Neural cell (in vitro differentiated cells): ENCODE data around the gene GTPBP1. TPM values are rescaled to one million over a fixed set of nuclear protein-coding genes. Genes with fewer than 3 reads are reported as not detected.

Source experiments
- H2AFZ ChIP-seq: fragments of 200-600, 300-800 bp; sonication (generic), shearing (Covaris generic); 2 replicates; pipeline ENCODE4 v1.6.0; 2014; ENCODE audit warnings: low read depth, mild to moderate bottlenecking, antibody characterized with exemption, low read length, moderate library complexity
- H3F3A ChIP-seq: fragments of 200-600 bp; shearing (Covaris generic); 2 replicates; pipeline ENCODE4 v1.6.1; 2016; ENCODE audit warnings: mild to moderate bottlenecking, moderate library complexity, mixed read lengths, antibody characterized with exemption, low read length; ENCODE audit not compliant: insufficient read depth, poor library complexity, severe bottlenecking
- H3K27ac ChIP-seq: fragments of 200-600, 300-800 bp; sonication (generic), shearing (Covaris generic); 2 replicates; pipeline ENCODE4 v1.5.1; 2014; ENCODE audit warnings: mild to moderate bottlenecking, low read length, moderate library complexity
- H3K27me3 ChIP-seq: fragments of 300-800, 200-600 bp; sonication (generic), shearing (Covaris generic); 2 replicates; pipeline ENCODE4 v1.6.0; 2014; ENCODE audit warnings: mild to moderate bottlenecking, low read depth, low read length, moderate library complexity; ENCODE audit not compliant: insufficient read depth
- H3K36me3 ChIP-seq: fragments of 300-800, 200-600 bp; sonication (generic), shearing (Covaris generic); 2 replicates; pipeline ENCODE4 v1.5.1; 2014; ENCODE audit warnings: mild to moderate bottlenecking, antibody characterized with exemption, low read length, moderate library complexity; ENCODE audit not compliant: insufficient read depth
- H3K4me2 ChIP-seq: fragments of 300-800, 200-600 bp; sonication (generic), shearing (Covaris generic); 2 replicates; pipeline ENCODE4 v1.6.0; 2014; ENCODE audit warnings: mild to moderate bottlenecking, low read length
- H3K4me3 ChIP-seq: fragments of 300-800, 200-600 bp; sonication (generic), shearing (Covaris generic); 2 replicates; pipeline ENCODE4 v1.5.1; 2014; ENCODE audit warnings: mild to moderate bottlenecking, low read length, moderate library complexity
- H3K79me2 ChIP-seq: fragments of 200-600 bp; shearing (Covaris generic); replicated peaks from 2 replicates; pipeline ENCODE4 v1.6.0; 2014; ENCODE audit warnings: mild to moderate bottlenecking, low read length, moderate library complexity; ENCODE audit not compliant: insufficient read depth
- H3K9ac ChIP-seq: fragments of 300-800, 200-600 bp; sonication (generic), shearing (Covaris generic); 2 replicates; pipeline ENCODE4 v1.6.1; 2016; ENCODE audit warnings: mild to moderate bottlenecking, low read length, mixed read lengths
- H3K9me2 ChIP-seq: fragments of 200-600 bp; shearing (Covaris generic); 2 replicates; pipeline ENCODE4 v1.6.1; 2016; ENCODE audit warnings: mild to moderate bottlenecking, low read length, mixed read lengths; ENCODE audit not compliant: insufficient read depth
- H3K9me3 ChIP-seq: fragments of 200-600, 300-800 bp; sonication (generic), shearing (Covaris generic); 2 replicates; pipeline ENCODE4 v1.6.1; 2016; ENCODE audit warnings: mild to moderate bottlenecking, mixed run types, low read length, moderate library complexity, mixed read lengths
- H4K20me1 ChIP-seq: fragments of 200-600 bp; shearing (Covaris generic); 2 replicates; pipeline ENCODE4 v1.6.1; 2016; ENCODE audit warnings: mild to moderate bottlenecking, mixed run types; ENCODE audit not compliant: insufficient read depth
- CTCF ChIP-seq: fragments of 450-650 bp; IDR thresholded peaks from 2 replicates; pipeline ENCODE4 v1.5.1; 2014; ENCODE audit warnings: antibody characterized with exemption, mild to moderate bottlenecking, moderate library complexity; ENCODE audit not compliant: poor library complexity, severe bottlenecking
- EP300 ChIP-seq: fragments of 450-650 bp; conservative IDR thresholded peaks from 2 replicates; pipeline ENCODE4 v1.6.1; 2014; ENCODE audit warnings: antibody characterized with exemption, mild to moderate bottlenecking, moderate library complexity; ENCODE audit not compliant: poor library complexity, severe bottlenecking
- EZH2 ChIP-seq: fragments of 200-600, 300-800 bp; shearing (Covaris generic), sonication (generic); IDR thresholded peaks from 2 replicates; pipeline ENCODE4 v1.6.1; 2014; ENCODE audit warnings: antibody characterized with exemption, low read length, borderline replicate concordance, mild to moderate bottlenecking; ENCODE audit not compliant: insufficient read depth, poor library complexity, severe bottlenecking
- MXI1 ChIP-seq: fragments of 450-650 bp; conservative IDR thresholded peaks from 2 replicates; pipeline ENCODE4 v1.6.1; 2014; ENCODE audit warnings: antibody characterized with exemption, mild to moderate bottlenecking; ENCODE audit not compliant: poor library complexity, severe bottlenecking
- POLR2AphosphoS5 ChIP-seq: IDR thresholded peaks from 2 replicates; pipeline ENCODE4 v1.6.1; 2012
- RAD21 ChIP-seq: fragments of 450-650 bp; conservative IDR thresholded peaks from 2 replicates; pipeline ENCODE4 v1.6.1; 2014; ENCODE audit warnings: antibody characterized with exemption, mild to moderate bottlenecking, moderate library complexity
- REST ChIP-seq: IDR thresholded peaks from 2 replicates; pipeline ENCODE4 v1.6.1; 2012; ENCODE audit warnings: borderline replicate concordance
- SMC3 ChIP-seq: fragments of 450-650 bp; conservative IDR thresholded peaks from 2 replicates; pipeline ENCODE4 v1.6.1; 2014; ENCODE audit warnings: antibody characterized with exemption, mild to moderate bottlenecking, moderate library complexity; ENCODE audit not compliant: poor library complexity
- TAF1 ChIP-seq: IDR thresholded peaks from 2 replicates; pipeline ENCODE4 v1.6.1; 2012; ENCODE audit warnings: low read depth
- polyA minus RNA-seq: library from RNA; depleted of rRNA, polyadenylated mRNA; stranded (reverse); fragments of >200 nt; gene quantifications from 2 replicates; pipeline ENCODE4 v1.2.3, GENCODE V29; 2014
- polyA plus RNA-seq: library from polyadenylated mRNA; depleted of rRNA; stranded (reverse); fragments of >200 nt; gene quantifications from 2 replicates; pipeline ENCODE4 v1.2.3, GENCODE V29; 2014

GTPBP1 gene
- polyA plus RNA-seq (31.9 TPM in 2 replicates), polyA minus RNA-seq (65.1 and 69.4 TPM in 2 replicates)

- Histone ChIP-seq H3K27me3 (no peaks in the 10 kb centered on the region), H2AFZ (peak within 1 kb of the TSS; percentile 47), H3K27ac (peak within 1 kb of the TSS; percentile 87), H3K4me2 (peak within 1 kb of the TSS; percentile 87), H3K79me2 (peaks cover 33% of the 10 kb centered on the region), H4K20me1 (no peaks in the 10 kb centered on the region), H3F3A (no peaks in the 10 kb centered on the region), H3K9me2 (no peaks in the 10 kb centered on the region), H3K9me3 (no peaks in the 10 kb centered on the region), H3K36me3 (no peaks in the 10 kb centered on the region), H3K9ac (peak within 1 kb of the TSS; percentile 88), H3K4me3 (peak within 1 kb of the TSS; percentile 98)
- peak; percentile 76 for TF ChIP-seq REST
- peak; percentile 87 for TF ChIP-seq TAF1
- TF ChIP-seq CTCF, result peak; percentile 70
- TF ChIP-seq EP300, result peak; percentile 22
- TF ChIP-seq POLR2AphosphoS5, result peak; percentile 83
- TF ChIP-seq MXI1, result peak; percentile 52
- no peak for TF ChIP-seq RAD21
- TF ChIP-seq SMC3, result no peak
- TF ChIP-seq EZH2, result no peak
Observed at GRCh38 chr22:38705235-38706100, at the start of gene GTPBP1. TSS of gene GTPBP1 (plus strand) at chr22:38705944. CDS start at chr22:38705956, 12 bp downstream.

- peak within 1 kb of the TSS; percentile 80 for H3K4me3 ChIP-seq
- no peaks in the 10 kb centered on the region for H3K36me3 ChIP-seq
- no peak for TF ChIP-seq REST
- peak; percentile 89 for TF ChIP-seq MXI1
- peak; percentile 44 for TF ChIP-seq TAF1
- TF ChIP-seq EP300, result peak; percentile 66
- peak; percentile 88 for TF ChIP-seq POLR2AphosphoS5
- peak within 1 kb of the TSS; percentile 78 for H3K4me2 ChIP-seq
- peak within 1 kb of the TSS; percentile 97 for H3K9ac ChIP-seq
- no peaks in the 10 kb centered on the region for H3K9me2 ChIP-seq
- no peaks in the 10 kb centered on the region for H4K20me1 ChIP-seq
- H3K9me3 ChIP-seq, result no peaks in the 10 kb centered on the region
- H2AFZ ChIP-seq, result peak within 1 kb of the TSS; percentile 62
- no peaks in the 10 kb centered on the region for H3K27me3 ChIP-seq
- no peaks in the 10 kb centered on the region for H3F3A ChIP-seq
- peak within 1 kb of the TSS; percentile 98 for H3K27ac ChIP-seq
- H3K79me2 ChIP-seq, result peaks cover 23% of the 10 kb centered on the region
Observed at GRCh38 chr22:38656256-38657044, 49.3 kb upstream of the GTPBP1 start, which contains the start of the genes CBY1 and FAM227A. TSS of gene CBY1 (plus strand) at chr22:38656638. CDS start at chr22:38668055, 11,417 bp downstream. TSS of gene FAM227A (minus strand) at chr22:38656392. CDS start at chr22:38650168, 6,224 bp downstream.
